GM12878 (cell line): ENCODE data around the gene STEAP4.

Experiments used
- CHD4 ChIP-seq: fragments of 200-600 bp; sonication (generic); IDR thresholded peaks from 2 replicates; pipeline ENCODE4 v1.6.1; 2016; ENCODE audit warnings: mild to moderate bottlenecking
- POLR2AphosphoS2 ChIP-seq: IDR thresholded peaks from 2 replicates; pipeline ENCODE4 v1.6.1; 2011; ENCODE audit warnings: low read depth, mild to moderate bottlenecking, low read length, improper control_type of control experiment, moderate library complexity
- TAF1 ChIP-seq: IDR thresholded peaks from 2 replicates; pipeline ENCODE4 v1.6.1; 2011; ENCODE audit warnings: mild to moderate bottlenecking, low read depth, low read length, borderline replicate concordance
- ZNF24 ChIP-seq: fragments of 450-650 bp; IDR thresholded peaks from 2 replicates; pipeline ENCODE4 v1.6.1; 2017; ENCODE audit warnings: antibody characterized with exemption, mild to moderate bottlenecking
- ZZZ3 ChIP-seq: IDR thresholded peaks from 2 replicates; pipeline ENCODE4 v1.6.1; 2011; ENCODE audit warnings: low read depth; ENCODE audit not compliant: control insufficient read depth, insufficient read length

GRCh38 chr7:88226201-88226600 is 80.5 kb downstream of the STEAP4 start:
- TF ChIP-seq CHD4 (no peak), TAF1 (no peak), POLR2AphosphoS2 (no peak), ZZZ3 (no peak), ZNF24 (no peak)
